ENCODE measurements around the gene CDCA8.

CDCA8 gene

DNA sequence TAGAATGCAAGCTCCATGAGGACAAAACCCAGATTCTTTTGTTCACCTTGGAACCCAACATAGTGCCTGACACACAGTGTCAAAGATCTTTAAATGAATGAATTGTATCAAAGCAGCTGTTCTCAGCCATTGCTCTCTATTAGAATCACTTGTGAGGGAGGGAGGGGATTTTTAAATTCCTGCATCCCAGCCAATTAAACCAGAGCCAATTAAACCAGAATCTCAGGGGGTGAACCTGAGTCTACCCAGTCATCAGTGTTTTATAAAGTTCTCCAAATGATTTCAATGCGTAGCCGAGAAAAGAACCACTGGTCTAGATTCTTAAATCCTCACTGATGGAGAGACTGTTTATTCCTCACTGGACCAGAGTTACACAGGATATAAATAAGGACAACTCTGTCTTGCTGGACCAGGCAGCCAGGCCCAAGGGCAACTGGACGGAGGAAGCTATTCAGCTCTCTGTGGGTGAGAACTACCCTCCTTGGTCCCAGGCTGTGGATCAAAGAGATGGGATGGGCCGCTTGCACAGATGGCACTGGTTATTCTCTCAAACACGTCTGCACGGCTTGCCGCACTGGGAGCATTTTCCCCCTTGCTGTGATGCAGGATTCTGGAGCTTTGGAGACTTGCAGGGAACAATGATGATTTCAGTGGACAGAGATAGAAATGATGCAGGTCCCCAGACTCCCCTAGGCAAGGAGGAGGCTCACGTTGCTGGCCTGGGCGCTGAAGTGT lies 20.0 kb upstream of the CDCA8 start:
- TF ChIP-seq, protein P1, sequence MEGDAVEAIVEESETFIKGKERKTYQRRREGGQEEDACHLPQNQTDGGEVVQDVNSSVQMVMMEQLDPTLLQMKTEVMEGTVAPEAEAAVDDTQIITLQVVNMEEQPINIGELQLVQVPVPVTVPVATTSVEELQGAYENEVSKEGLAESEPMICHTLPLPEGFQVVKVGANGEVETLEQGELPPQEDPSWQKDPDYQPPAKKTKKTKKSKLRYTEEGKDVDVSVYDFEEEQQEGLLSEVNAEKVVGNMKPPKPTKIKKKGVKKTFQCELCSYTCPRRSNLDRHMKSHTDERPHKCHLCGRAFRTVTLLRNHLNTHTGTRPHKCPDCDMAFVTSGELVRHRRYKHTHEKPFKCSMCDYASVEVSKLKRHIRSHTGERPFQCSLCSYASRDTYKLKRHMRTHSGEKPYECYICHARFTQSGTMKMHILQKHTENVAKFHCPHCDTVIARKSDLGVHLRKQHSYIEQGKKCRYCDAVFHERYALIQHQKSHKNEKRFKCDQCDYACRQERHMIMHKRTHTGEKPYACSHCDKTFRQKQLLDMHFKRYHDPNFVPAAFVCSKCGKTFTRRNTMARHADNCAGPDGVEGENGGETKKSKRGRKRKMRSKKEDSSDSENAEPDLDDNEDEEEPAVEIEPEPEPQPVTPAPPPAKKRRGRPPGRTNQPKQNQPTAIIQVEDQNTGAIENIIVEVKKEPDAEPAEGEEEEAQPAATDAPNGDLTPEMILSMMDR (IDR thresholded peaks at IDR 0.05; ENCODE audit: insufficient read depth, low read depth, low read length, missing control alignments): no peak
- no peak for DNase-seq (ENCODE audit: low read depth)
- no peak overlapping the region for H3K4me3 ChIP-seq (ENCODE audit: low read depth, low read length)

DNA sequence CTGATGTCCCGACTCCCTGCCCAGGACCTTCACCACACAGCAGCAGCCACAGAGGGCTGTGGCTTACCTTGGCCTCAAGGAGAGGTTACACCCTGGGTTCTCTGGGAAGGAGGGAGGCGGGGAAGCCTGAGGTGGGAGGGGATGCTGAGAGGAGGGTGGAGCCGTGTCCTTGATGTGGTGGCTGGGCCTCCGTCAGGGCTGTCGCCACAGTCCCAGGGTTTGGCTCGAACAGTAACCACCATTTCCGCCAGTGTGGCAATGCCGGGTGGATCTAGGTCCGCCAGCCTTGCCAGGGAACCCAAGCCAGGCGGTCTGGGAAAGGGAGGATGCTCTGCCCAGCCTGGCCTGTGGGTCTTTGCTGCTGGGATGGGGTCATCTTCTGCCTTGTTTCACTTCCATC lies 18.4 kb upstream of the CDCA8 start:
- no peak overlapping the region for H3K4me3 ChIP-seq (ENCODE audit: low read depth, low read length)
- no peak for DNase-seq (ENCODE audit: low read depth)
- TF ChIP-seq, protein P1 (IDR thresholded peaks at IDR 0.05; ENCODE audit: insufficient read depth, low read depth, low read length, missing control alignments): no peak

DNA sequence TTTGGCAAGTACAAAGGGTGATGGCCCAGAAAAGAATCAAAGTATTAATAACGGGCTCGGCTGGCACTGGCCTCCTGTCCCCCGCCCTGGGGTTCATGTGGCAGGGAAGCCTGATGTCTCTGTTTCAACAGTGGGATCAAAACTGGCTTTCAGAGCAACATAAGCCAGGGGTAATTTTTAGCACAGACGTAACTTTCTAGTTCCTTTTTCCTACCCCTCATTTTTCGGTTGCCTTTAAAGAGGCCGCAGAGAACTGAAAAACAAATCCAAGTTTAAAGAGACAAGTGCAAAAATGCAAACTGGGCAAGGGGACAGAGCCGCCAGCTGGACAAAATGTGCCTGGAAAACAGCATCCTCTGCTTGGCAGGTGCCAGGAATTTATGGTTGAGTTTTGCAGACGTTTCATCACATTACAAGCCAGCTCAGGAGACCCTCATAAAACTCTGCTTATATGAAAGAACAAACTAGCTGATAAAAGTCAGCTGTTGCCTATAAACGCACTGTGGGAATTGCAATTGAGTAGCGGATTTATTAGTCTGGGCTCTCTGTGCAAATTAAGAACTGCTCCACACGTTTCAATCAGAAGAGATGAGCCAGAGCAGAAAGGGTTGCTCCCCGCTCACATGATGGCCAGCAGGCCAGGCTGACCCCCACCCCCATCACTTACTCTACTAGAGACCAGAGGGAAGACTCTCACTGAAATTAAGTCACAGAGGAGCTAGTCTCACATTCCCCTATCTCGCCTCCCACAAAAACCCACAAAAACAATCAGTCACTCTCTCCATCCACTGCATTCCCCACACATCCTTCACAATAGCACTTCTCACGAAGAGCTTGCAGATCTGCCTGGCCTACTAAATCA lies 15.8 kb upstream of the CDCA8 start:
- TF ChIP-seq, protein P1 (IDR thresholded peaks at IDR 0.05; ENCODE audit: insufficient read depth, low read depth, low read length, missing control alignments): no peak
- peak; percentile 77 for DNase-seq (ENCODE audit: low read depth)
- H3K4me3 ChIP-seq (ENCODE audit: low read depth, low read length): peak overlapping the region; percentile 24

DNA sequence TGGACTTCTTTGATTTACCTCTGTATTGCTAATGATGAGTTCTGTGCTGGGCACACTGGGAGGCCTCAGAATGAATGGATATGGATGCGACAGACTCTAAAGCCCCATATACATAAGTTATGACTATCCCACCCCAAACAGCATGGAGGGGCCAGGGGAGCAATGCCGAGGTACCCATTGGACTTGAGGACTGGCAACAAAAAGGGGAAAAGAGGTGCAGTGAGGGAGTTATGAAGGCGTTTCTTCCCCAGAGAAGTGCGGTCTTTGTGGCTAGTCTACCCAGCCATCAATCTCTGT lies 15.2 kb upstream of the CDCA8 start:
- H3K4me3 ChIP-seq (ENCODE audit: low read depth, low read length): no peak overlapping the region
- TF ChIP-seq, protein P1 (IDR thresholded peaks at IDR 0.05; ENCODE audit: insufficient read depth, low read depth, low read length, missing control alignments): no peak
- no peak for DNase-seq (ENCODE audit: low read depth)

DNA sequence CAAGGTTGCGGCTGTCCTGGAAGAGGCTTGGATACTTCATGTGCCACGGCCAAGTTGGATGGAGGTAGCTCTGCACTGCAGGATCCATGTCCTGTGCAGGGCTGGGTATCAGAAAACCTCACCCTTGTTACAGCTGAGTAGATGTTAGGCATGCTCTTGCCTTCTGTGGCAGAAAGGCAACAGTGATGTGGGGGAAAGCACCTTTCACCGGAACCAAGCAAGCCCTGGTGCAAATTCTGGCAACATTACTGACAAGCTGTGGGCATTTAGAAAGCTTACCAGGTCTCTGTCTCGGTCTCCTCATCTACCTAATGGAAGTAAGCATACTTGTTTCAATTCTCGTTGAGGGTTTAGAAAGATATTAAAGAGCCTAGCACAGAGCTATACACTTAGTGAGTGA lies 14.5 kb upstream of the CDCA8 start:
- TF ChIP-seq, protein P1 (IDR thresholded peaks at IDR 0.05; ENCODE audit: insufficient read depth, low read depth, low read length, missing control alignments): no peak
- H3K4me3 ChIP-seq (ENCODE audit: low read depth, low read length): no peak overlapping the region
- DNase-seq (ENCODE audit: low read depth): peak; percentile 34

DNA sequence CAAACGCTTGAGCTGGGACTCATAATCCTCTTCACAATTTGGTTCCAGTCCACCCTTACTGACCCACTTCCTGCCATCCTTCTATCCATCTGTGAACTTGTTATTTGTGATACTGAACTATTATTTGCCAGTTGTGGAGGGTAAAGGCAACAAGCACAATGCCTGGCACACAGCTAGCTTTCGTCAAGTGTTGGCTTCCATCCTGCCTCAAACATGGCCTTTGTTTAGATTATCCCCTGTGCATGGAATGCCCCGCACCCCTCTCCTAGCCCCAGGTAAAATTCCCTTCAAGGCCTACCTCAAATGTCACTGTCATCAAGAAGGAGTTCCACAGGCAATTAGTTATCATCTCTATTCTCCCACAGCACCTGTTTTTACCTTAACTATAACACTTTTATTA lies 11.4 kb upstream of the CDCA8 start:
- TF ChIP-seq, protein P1 (IDR thresholded peaks at IDR 0.05; ENCODE audit: insufficient read depth, low read depth, low read length, missing control alignments): no peak
- DNase-seq (ENCODE audit: low read depth): no peak
- no peak overlapping the region for H3K4me3 ChIP-seq (ENCODE audit: low read depth, low read length)

Measured in GM12865 (cell line).